Measurements from ENCODE around the gene PSMD10.

The PSMD10 gene

DNA sequence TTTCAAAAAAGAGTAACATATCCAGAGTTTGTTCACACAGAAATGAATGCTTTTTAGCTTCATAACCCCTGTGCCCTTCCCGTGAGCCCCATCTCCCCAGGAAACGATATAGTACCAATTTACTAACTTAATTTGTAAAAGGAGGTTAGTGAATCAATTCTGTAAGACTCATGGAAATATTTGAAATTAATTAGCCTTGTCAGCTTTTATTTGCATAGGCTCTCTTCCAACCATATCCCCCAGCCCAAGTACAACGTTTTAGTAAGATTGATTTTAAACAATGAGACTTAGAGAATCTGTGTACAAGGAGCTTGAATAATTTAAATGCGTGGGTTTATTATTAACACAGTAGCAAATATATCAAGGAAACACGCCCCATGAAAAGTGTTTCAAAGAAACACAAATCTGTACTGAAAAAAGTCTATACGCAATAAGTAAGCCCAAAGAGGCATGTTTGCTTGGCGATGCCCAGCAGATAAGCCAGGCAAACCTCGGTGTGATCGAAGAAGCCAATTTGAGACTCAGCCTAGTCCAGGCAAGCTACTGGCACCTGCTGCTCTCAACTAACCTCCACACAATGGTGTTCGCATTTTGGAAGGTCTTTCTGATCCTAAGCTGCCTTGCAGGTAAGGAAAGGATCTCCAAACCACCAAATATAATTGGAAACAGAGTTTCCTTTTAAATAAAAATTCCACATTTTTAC lies 46.6 kb downstream of the PSMD10 start, which contains the start of gene VSIG1:
Gene VSIG1, plus strand, starts transcription at position 512 of the 703 bp plus-strand sequence. Its CDS starts 66 bp downstream, at position 578.
- Histone ChIP-seq H3K4me3 (ENCODE audit: low read depth in 1 of 2, low read length in 2 of 2) (no peak within 1 kb of the TSS), H3K79me2 (ENCODE audit: insufficient read depth, low read length) (no peaks in the 10 kb centered on the region), H3K27me3 (ENCODE audit: insufficient read depth, low read length, poor library complexity) (no peaks in the 10 kb centered on the region), H3K9ac (ENCODE audit: low read depth, low read length) (no peak within 1 kb of the TSS), H3K27ac (ENCODE audit: low read length) (no peak within 1 kb of the TSS), H2AFZ (ENCODE audit: low read depth, low read length) (no peak within 1 kb of the TSS), H3K4me2 (ENCODE audit: insufficient read depth, low read length) (no peak within 1 kb of the TSS), H3K9me3 (ENCODE audit: insufficient read depth, low read length, severe bottlenecking) (no peaks in the 10 kb centered on the region), H4K20me1 (ENCODE audit: insufficient read depth, low read length) (no peaks in the 10 kb centered on the region), H3K4me1 (ENCODE audit: insufficient read depth, low read length) (no peaks in the 10 kb centered on the region), H3K36me3 (ENCODE audit: insufficient read depth, low read length) (no peaks in the 10 kb centered on the region)
- no peak for TF ChIP-seq CTCF (IDR thresholded peaks at IDR 0.05; ENCODE audit: borderline replicate concordance, extremely low read depth, low read length, poor library complexity, severe bottlenecking)
- TF ChIP-seq EZH2 (IDR thresholded peaks at IDR 0.05; ENCODE audit: borderline replicate concordance, low read depth, low read length, severe bottlenecking): no peak
- no peak for DNase-seq
- no peak for ATAC-seq (ENCODE audit: insufficient read depth, low read depth)

DNA sequence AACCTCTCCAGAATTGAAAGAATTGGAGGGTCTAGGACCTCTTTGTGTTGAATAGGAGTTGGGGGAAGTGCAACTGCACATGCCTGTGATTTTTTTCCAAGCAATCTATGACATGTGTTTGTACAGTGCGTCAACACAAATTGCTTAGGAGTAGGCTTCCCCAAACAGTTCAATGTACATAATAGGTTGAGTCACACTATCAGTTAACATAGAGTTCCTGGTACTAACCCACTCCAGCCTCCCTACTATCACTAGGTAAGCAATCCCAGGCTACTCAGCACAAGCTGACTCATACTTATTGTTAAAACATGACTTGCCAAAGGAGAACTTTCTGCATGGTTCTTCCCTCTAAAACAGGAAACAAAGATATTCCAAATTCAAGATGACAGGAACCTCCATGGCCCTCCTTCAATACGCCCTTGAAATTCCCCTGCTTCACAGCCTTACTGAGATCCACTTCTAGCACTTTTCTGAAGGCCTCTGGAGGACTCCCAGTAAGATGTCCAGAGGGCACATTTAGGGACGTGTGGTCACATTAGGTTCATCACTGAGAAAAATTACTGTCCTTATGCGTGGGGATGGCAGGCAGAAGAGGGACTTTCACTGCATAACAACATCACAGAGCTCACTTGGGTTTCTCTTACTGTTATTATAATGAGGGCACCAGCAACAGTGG lies 54.9 kb downstream of the PSMD10 start:
- H3K9ac ChIP-seq (ENCODE audit: low read depth, low read length): no peak overlapping the region
- no peaks in the 10 kb centered on the region for H3K9me3 ChIP-seq (ENCODE audit: insufficient read depth, low read length, severe bottlenecking)
- DNase-seq: no peak
- H3K4me2 ChIP-seq (ENCODE audit: insufficient read depth, low read length): no peak overlapping the region
- H3K4me3 ChIP-seq (ENCODE audit: low read depth in 1 of 2, low read length in 2 of 2): no peak overlapping the region
- H3K27me3 ChIP-seq (ENCODE audit: insufficient read depth, low read length, poor library complexity): no peaks in the 10 kb centered on the region
- H2AFZ ChIP-seq (ENCODE audit: low read depth, low read length): no peak overlapping the region
- no peak overlapping the region for H3K27ac ChIP-seq (ENCODE audit: low read length)
- H3K36me3 ChIP-seq (ENCODE audit: insufficient read depth, low read length): no peaks in the 10 kb centered on the region
- H3K4me1 ChIP-seq (ENCODE audit: insufficient read depth, low read length): no peaks in the 10 kb centered on the region
- TF ChIP-seq CTCF (IDR thresholded peaks at IDR 0.05; ENCODE audit: borderline replicate concordance, extremely low read depth, low read length, poor library complexity, severe bottlenecking): no peak
- TF ChIP-seq EZH2 (IDR thresholded peaks at IDR 0.05; ENCODE audit: borderline replicate concordance, low read depth, low read length, severe bottlenecking): no peak
- H4K20me1 ChIP-seq (ENCODE audit: insufficient read depth, low read length): no peaks in the 10 kb centered on the region
- no peak for ATAC-seq (ENCODE audit: insufficient read depth, low read depth)
- no peaks in the 10 kb centered on the region for H3K79me2 ChIP-seq (ENCODE audit: insufficient read depth, low read length)

DNA sequence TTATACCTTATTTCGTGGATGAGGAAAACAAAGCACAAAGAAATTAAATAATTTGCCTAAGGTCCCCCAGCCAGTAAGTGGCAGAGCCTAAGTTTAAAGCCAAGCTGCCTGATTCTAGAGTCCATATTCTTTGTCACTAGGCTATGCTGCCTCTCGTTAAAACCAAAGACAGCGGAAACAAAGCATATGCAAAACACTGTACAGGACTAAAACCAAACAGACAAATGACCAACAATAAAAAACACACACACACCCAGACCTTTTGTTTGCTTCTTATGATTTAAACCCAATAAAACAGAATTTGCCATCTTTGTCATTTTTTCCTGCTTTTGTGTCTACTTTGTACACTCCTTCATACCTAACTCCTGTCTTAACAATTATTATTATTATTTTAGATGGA lies 56.6 kb downstream of the PSMD10 start:
- no peak overlapping the region for H3K4me2 ChIP-seq (ENCODE audit: insufficient read depth, low read length)
- no peaks in the 10 kb centered on the region for H3K9me3 ChIP-seq (ENCODE audit: insufficient read depth, low read length, severe bottlenecking)
- H3K4me1 ChIP-seq (ENCODE audit: insufficient read depth, low read length): no peaks in the 10 kb centered on the region
- no peak for ATAC-seq (ENCODE audit: insufficient read depth, low read depth)
- H3K36me3 ChIP-seq (ENCODE audit: insufficient read depth, low read length): no peaks in the 10 kb centered on the region
- H3K4me3 ChIP-seq (ENCODE audit: low read depth in 1 of 2, low read length in 2 of 2): no peak overlapping the region
- DNase-seq: no peak
- no peak overlapping the region for H3K27ac ChIP-seq (ENCODE audit: low read length)
- H3K27me3 ChIP-seq (ENCODE audit: insufficient read depth, low read length, poor library complexity): no peaks in the 10 kb centered on the region
- H4K20me1 ChIP-seq (ENCODE audit: insufficient read depth, low read length): no peaks in the 10 kb centered on the region
- no peak for TF ChIP-seq CTCF (IDR thresholded peaks at IDR 0.05; ENCODE audit: borderline replicate concordance, extremely low read depth, low read length, poor library complexity, severe bottlenecking)
- no peak for TF ChIP-seq EZH2 (IDR thresholded peaks at IDR 0.05; ENCODE audit: borderline replicate concordance, low read depth, low read length, severe bottlenecking)
- no peak overlapping the region for H2AFZ ChIP-seq (ENCODE audit: low read depth, low read length)
- H3K9ac ChIP-seq (ENCODE audit: low read depth, low read length): no peak overlapping the region
- H3K79me2 ChIP-seq (ENCODE audit: insufficient read depth, low read length): no peaks in the 10 kb centered on the region
